Osteocyte (in vitro differentiated cells): ENCODE measurements around the gene PITX3. TPM values are rescaled to one million over a fixed set of nuclear protein-coding genes. Genes with fewer than 3 reads are reported as not detected.

Experiments used
- DNase-seq: peaks from one replicate; pipeline ENCODE4 v3.0.0; 2021; ENCODE audit warnings: mixed read lengths; ENCODE audit not compliant: unreplicated experiment; ENCODE audit errors: extremely low spot score
- H3K27ac Mint-ChIP-seq: one replicate; pipeline ENCODE4 v1.8.0; 2021; ENCODE audit warnings: mild to moderate bottlenecking, mixed read lengths; ENCODE audit not compliant: unreplicated experiment
- H3K27me3 Mint-ChIP-seq: one replicate; pipeline ENCODE4 v1.8.0; 2021; ENCODE audit warnings: mixed read lengths; ENCODE audit not compliant: unreplicated experiment
- H3K36me3 Mint-ChIP-seq: one replicate; pipeline ENCODE4 v1.8.0; 2021; ENCODE audit warnings: mixed read lengths; ENCODE audit not compliant: unreplicated experiment
- H3K4me1 Mint-ChIP-seq: one replicate; pipeline ENCODE4 v1.8.0; 2021; ENCODE audit warnings: mixed read lengths; ENCODE audit not compliant: unreplicated experiment
- H3K4me3 Mint-ChIP-seq: one replicate; pipeline ENCODE4 v1.8.0; 2021; ENCODE audit warnings: mild to moderate bottlenecking, moderate library complexity, mixed read lengths; ENCODE audit not compliant: unreplicated experiment
- H3K9me3 Mint-ChIP-seq: one replicate; pipeline ENCODE4 v1.8.0; 2021; ENCODE audit warnings: mixed read lengths; ENCODE audit not compliant: unreplicated experiment
- CTCF ChIP-seq: fragments of 200-600 bp; sonication (generic); IDR thresholded peaks from 2 replicates; pipeline ENCODE4 v1.5.0; 2021; ENCODE audit warnings: antibody characterized with exemption, mild to moderate bottlenecking, moderate library complexity
- total RNA-seq: library from RNA; stranded (reverse); gene quantifications from 2 replicates; pipeline ENCODE4 v1.2.1, GENCODE V29; 2021

The PITX3 gene
- total RNA-seq, 1 donor from 2014 or later, result not detected

DNA sequence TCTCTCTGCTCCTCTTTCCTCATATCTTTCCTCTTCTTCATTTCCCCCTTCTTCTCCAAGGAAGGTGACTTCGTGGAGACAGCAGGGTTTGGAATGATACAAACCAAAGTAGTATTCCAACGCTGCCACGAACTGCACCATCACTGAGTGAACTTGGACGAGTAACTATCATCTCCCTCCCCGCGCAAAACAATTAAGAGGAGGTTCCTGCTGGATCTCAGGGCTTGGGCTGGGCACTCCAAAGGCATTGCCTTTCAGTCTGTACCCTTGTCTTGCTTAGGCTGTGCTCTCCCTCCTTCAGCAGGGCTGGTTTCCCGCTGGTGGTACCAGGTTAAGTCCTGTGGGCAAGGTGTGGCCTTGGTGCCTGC, 790 bp upstream of the PITX3 start:
- H3K36me3 Mint-ChIP-seq, result no peaks in the 10 kb centered on the region
- H3K9me3 Mint-ChIP-seq, result no peaks in the 10 kb centered on the region
- peak overlapping the region; percentile 57 for H3K27ac Mint-ChIP-seq
- H3K27me3 Mint-ChIP-seq, result peaks cover 30% of the 10 kb centered on the region
- TF ChIP-seq CTCF, result no peak
- H3K4me1 Mint-ChIP-seq, result peaks cover 30% of the 10 kb centered on the region
- H3K4me3 Mint-ChIP-seq, result peak overlapping the region; percentile 85
- no peak for DNase-seq

- Mint-ChIP-seq H3K4me1 (peaks cover 20% of the 10 kb centered on the region), H3K9me3 (no peaks in the 10 kb centered on the region), H3K4me3 (peak overlapping the region; percentile 71), H3K36me3 (no peaks in the 10 kb centered on the region), H3K27ac (no peak overlapping the region), H3K27me3 (peaks cover 37% of the 10 kb centered on the region)
- no peak for TF ChIP-seq CTCF
- DNase-seq, result no peak
These were observed 274 bp downstream of the PITX3 start for GRCh38 chr10:102241032-102241443.

- H3K4me3 Mint-ChIP-seq, result peak overlapping the region; percentile 71
- no peaks in the 10 kb centered on the region for H3K36me3 Mint-ChIP-seq
- peaks cover 19% of the 10 kb centered on the region for H3K4me1 Mint-ChIP-seq
- TF ChIP-seq CTCF, result no peak
- no peaks in the 10 kb centered on the region for H3K9me3 Mint-ChIP-seq
- no peak for DNase-seq
- H3K27me3 Mint-ChIP-seq, result peaks cover 42% of the 10 kb centered on the region
- H3K27ac Mint-ChIP-seq, result no peak overlapping the region
These were observed 763 bp downstream of the PITX3 start for GRCh38 chr10:102240467-102241031.

GRCh38 chr10:102237711-102238252, 3.5 kb downstream of the PITX3 start:
- Mint-ChIP-seq H3K36me3 (no peaks in the 10 kb centered on the region), H3K9me3 (no peaks in the 10 kb centered on the region), H3K27ac (no peak overlapping the region), H3K4me1 (peaks cover 13% of the 10 kb centered on the region), H3K4me3 (no peak overlapping the region), H3K27me3 (peaks cover 53% of the 10 kb centered on the region)
- no peak for TF ChIP-seq CTCF
- no peak for DNase-seq

- peaks cover 56% of the 10 kb centered on the region for H3K27me3 Mint-ChIP-seq
- DNase-seq, result no peak
- H3K4me1 Mint-ChIP-seq, result peaks cover 10% of the 10 kb centered on the region
- H3K27ac Mint-ChIP-seq, result no peak overlapping the region
- no peaks in the 10 kb centered on the region for H3K36me3 Mint-ChIP-seq
- no peak overlapping the region for H3K4me3 Mint-ChIP-seq
- TF ChIP-seq CTCF, result no peak
- H3K9me3 Mint-ChIP-seq, result no peaks in the 10 kb centered on the region
These were observed 5.3 kb downstream of the PITX3 start for GRCh38 chr10:102236006-102236405.
